GM12891 (cell line): ENCODE data around the gene CABP7.

Source experiments
- DNase-seq: peaks from one replicate; pipeline ENCODE4 v3.0.0; 2011; ENCODE audit warnings: low spot score; ENCODE audit not compliant: insufficient read length
- FAIRE-seq: peaks from 2 replicates; lab custom pipeline; 2011; peaks lifted over from hg19 to GRCh38; lab: Jason Lieb, UNC
- PAX5 ChIP-seq: IDR thresholded peaks from 2 replicates; pipeline ENCODE4 v1.6.1; 2011; ENCODE audit warnings: low read length, moderate library complexity, mild to moderate bottlenecking; ENCODE audit not compliant: insufficient read depth, severe bottlenecking
- POLR2A ChIP-seq: IDR thresholded peaks from 2 replicates; pipeline ENCODE4 v1.6.1; 2011; ENCODE audit warnings: low read depth, low read length, control low read depth
- POLR2AphosphoS5 ChIP-seq: IDR thresholded peaks from 2 replicates; pipeline ENCODE4 v1.6.1; 2011; ENCODE audit warnings: low read depth, low read length, control low read depth
- POU2F2 ChIP-seq: IDR thresholded peaks from 2 replicates; pipeline ENCODE4 v1.6.1; 2011; ENCODE audit warnings: low read depth, mild to moderate bottlenecking, control low read depth, low read length, moderate library complexity
- SPI1 ChIP-seq: IDR thresholded peaks from 2 replicates; pipeline ENCODE4 v1.6.1; 2011; ENCODE audit warnings: low read depth, low read length, control low read depth
- TAF1 ChIP-seq: IDR thresholded peaks from 2 replicates; pipeline ENCODE4 v1.6.1; 2011; ENCODE audit warnings: low read depth, low read length, control low read depth

Gene CABP7

GRCh38 chr22:29701155-29701999, 18.4 kb upstream of the CABP7 start:
- no peak for DNase-seq
- TF ChIP-seq SPI1 (no peak), PAX5 (no peak), POU2F2 (no peak), POLR2A (no peak), POLR2AphosphoS5 (no peak), TAF1 (no peak)

GRCh38 chr22:29702000-29702930, 17.5 kb upstream of the CABP7 start:
- no peak for DNase-seq
- TF ChIP-seq POU2F2: no peak
- no peak for TF ChIP-seq POLR2A
- no peak for TF ChIP-seq TAF1
- TF ChIP-seq POLR2AphosphoS5: no peak
- TF ChIP-seq PAX5: no peak
- no peak for TF ChIP-seq SPI1
- FAIRE-seq: no peak

More at GRCh38 chr22:29701155-29701999, 18.4 kb upstream of the CABP7 start:
- FAIRE-seq: no peak

- DNase-seq (no peak), FAIRE-seq (no peak)
- no peak for TF ChIP-seq PAX5
- no peak for TF ChIP-seq SPI1
- TF ChIP-seq POLR2A: no peak
- no peak for TF ChIP-seq POLR2AphosphoS5
- TF ChIP-seq POU2F2: no peak
- TF ChIP-seq TAF1: no peak
Measured at GRCh38 chr22:29702931-29703501, 16.8 kb upstream of the CABP7 start.

- FAIRE-seq (no peak), DNase-seq (no peak)
- TF ChIP-seq POU2F2 (no peak), PAX5 (no peak), SPI1 (no peak), POLR2A (no peak), POLR2AphosphoS5 (no peak), TAF1 (no peak)
Measured at GRCh38 chr22:29703569-29704195, 16.1 kb upstream of the CABP7 start.

GRCh38 chr22:29704528-29705285, 15.1 kb upstream of the CABP7 start:
- DNase-seq: no peak
- FAIRE-seq: no peak

GRCh38 chr22:29705651-29706050, 14.2 kb upstream of the CABP7 start:
- FAIRE-seq (no peak), DNase-seq (no peak)
- TF ChIP-seq PAX5 (no peak), POLR2A (no peak), POU2F2 (no peak), POLR2AphosphoS5 (no peak), TAF1 (no peak), SPI1 (no peak)

More at GRCh38 chr22:29704528-29705285, 15.1 kb upstream of the CABP7 start:
- TF ChIP-seq POLR2AphosphoS5: no peak
- no peak for TF ChIP-seq SPI1
- TF ChIP-seq POLR2A: no peak
- no peak for TF ChIP-seq POU2F2
- no peak for TF ChIP-seq TAF1
- TF ChIP-seq PAX5: no peak

GRCh38 chr22:29706486-29706885, 13.3 kb upstream of the CABP7 start:
- no peak for FAIRE-seq
- TF ChIP-seq TAF1 (no peak), POLR2A (no peak), PAX5 (no peak), POU2F2 (no peak), POLR2AphosphoS5 (no peak), SPI1 (no peak)
- DNase-seq: no peak

GRCh38 chr22:29707010-29707409, 12.8 kb upstream of the CABP7 start:
- TF ChIP-seq POLR2AphosphoS5 (no peak), SPI1 (no peak), TAF1 (no peak), POU2F2 (no peak), POLR2A (no peak), PAX5 (no peak)
- FAIRE-seq (no peak), DNase-seq (no peak)
